Endothelial cell (in vitro differentiated cells): Measurements from ENCODE around the gene CADM2. TPM values are rescaled to one million over a fixed set of nuclear protein-coding genes. Genes with fewer than 3 reads are reported as not detected.

Source experiments
- DNase-seq: peaks from one replicate; pipeline ENCODE4 v3.0.0; 2021; ENCODE audit warnings: low spot score
- H3K27ac Mint-ChIP-seq: one replicate; pipeline ENCODE4 v1.8.0; 2021; ENCODE audit warnings: mixed read lengths, inconsistent platforms; ENCODE audit not compliant: unreplicated experiment
- H3K27me3 Mint-ChIP-seq: one replicate; pipeline ENCODE4 v1.8.0; 2021; ENCODE audit warnings: mild to moderate bottlenecking, moderate library complexity, mixed read lengths, inconsistent platforms; ENCODE audit not compliant: unreplicated experiment
- H3K36me3 Mint-ChIP-seq: one replicate; pipeline ENCODE4 v1.8.0; 2021; ENCODE audit warnings: mild to moderate bottlenecking, low read depth, mixed read lengths, inconsistent platforms; ENCODE audit not compliant: unreplicated experiment
- H3K4me1 Mint-ChIP-seq: one replicate; pipeline ENCODE4 v1.8.0; 2021; ENCODE audit warnings: mild to moderate bottlenecking, mixed read lengths, inconsistent platforms; ENCODE audit not compliant: unreplicated experiment
- H3K4me3 Mint-ChIP-seq: one replicate; pipeline ENCODE4 v1.8.0; 2021; ENCODE audit warnings: mild to moderate bottlenecking, mixed read lengths, inconsistent platforms; ENCODE audit not compliant: unreplicated experiment
- H3K9me3 Mint-ChIP-seq: one replicate; pipeline ENCODE4 v1.8.0; 2021; ENCODE audit warnings: mixed read lengths, inconsistent platforms; ENCODE audit not compliant: unreplicated experiment
- CTCF ChIP-seq: fragments of 200-600 bp; sonication (generic); IDR thresholded peaks from one replicate; pipeline ENCODE4 v1.5.0; 2021; ENCODE audit warnings: antibody characterized with exemption; ENCODE audit not compliant: unreplicated experiment
- total RNA-seq: library from RNA; stranded (reverse); fragmentation: NEBNext Ultra II Directional; extraction: Animal tissue kit (Norgen Biotek cat#: 25700); gene quantifications from one replicate; pipeline ENCODE4 v1.2.1, GENCODE V29; 2021; ENCODE audit not compliant: unreplicated experiment

The CADM2 gene
- total RNA-seq, 1 donor from 2014 or later = 0.97 TPM

GRCh38 chr3:84946240-84946639 lies 12.5 kb upstream of the CADM2 start:
- H3K27ac Mint-ChIP-seq = no peak overlapping the region
- DNase-seq = peak; percentile 8
- no peak overlapping the region for H3K4me3 Mint-ChIP-seq
- H3K36me3 Mint-ChIP-seq = no peaks in the 10 kb centered on the region
- no peak for TF ChIP-seq CTCF
- no peaks in the 10 kb centered on the region for H3K9me3 Mint-ChIP-seq
- no peaks in the 10 kb centered on the region for H3K4me1 Mint-ChIP-seq
- peaks cover 2% of the 10 kb centered on the region for H3K27me3 Mint-ChIP-seq

- TF ChIP-seq CTCF = no peak
- H3K27me3 Mint-ChIP-seq = peaks cover 13% of the 10 kb centered on the region
- H3K4me3 Mint-ChIP-seq = peak overlapping the region; percentile 91
- H3K27ac Mint-ChIP-seq = peak overlapping the region; percentile 15
- peaks cover 20% of the 10 kb centered on the region for H3K4me1 Mint-ChIP-seq
- no peaks in the 10 kb centered on the region for H3K36me3 Mint-ChIP-seq
- no peaks in the 10 kb centered on the region for H3K9me3 Mint-ChIP-seq
- DNase-seq = peak; percentile 8
Observed at GRCh38 chr3:84959470-84960271, 882 bp downstream of the CADM2 start.

- no peak for TF ChIP-seq CTCF
- peaks cover 20% of the 10 kb centered on the region for H3K4me1 Mint-ChIP-seq
- no peaks in the 10 kb centered on the region for H3K9me3 Mint-ChIP-seq
- peaks cover 13% of the 10 kb centered on the region for H3K27me3 Mint-ChIP-seq
- H3K4me3 Mint-ChIP-seq = peak overlapping the region; percentile 75
- H3K27ac Mint-ChIP-seq = no peak overlapping the region
- no peak for DNase-seq
- H3K36me3 Mint-ChIP-seq = no peaks in the 10 kb centered on the region
Observed at GRCh38 chr3:84960581-84960980, 1.8 kb downstream of the CADM2 start.

GRCh38 chr3:84961011-84961410 lies 2.2 kb downstream of the CADM2 start:
- TF ChIP-seq CTCF = no peak
- peaks cover 13% of the 10 kb centered on the region for H3K27me3 Mint-ChIP-seq
- H3K27ac Mint-ChIP-seq = no peak overlapping the region
- peak overlapping the region; percentile 75 for H3K4me3 Mint-ChIP-seq
- H3K36me3 Mint-ChIP-seq = no peaks in the 10 kb centered on the region
- H3K4me1 Mint-ChIP-seq = peaks cover 20% of the 10 kb centered on the region
- no peaks in the 10 kb centered on the region for H3K9me3 Mint-ChIP-seq
- no peak for DNase-seq

- H3K9me3 Mint-ChIP-seq = no peaks in the 10 kb centered on the region
- DNase-seq = peak; percentile 34
- H3K27ac Mint-ChIP-seq = no peak overlapping the region
- H3K36me3 Mint-ChIP-seq = no peaks in the 10 kb centered on the region
- peak overlapping the region; percentile 75 for H3K4me3 Mint-ChIP-seq
- peaks cover 13% of the 10 kb centered on the region for H3K27me3 Mint-ChIP-seq
- no peak for TF ChIP-seq CTCF
- H3K4me1 Mint-ChIP-seq = peaks cover 20% of the 10 kb centered on the region
Observed at GRCh38 chr3:84961521-84962255, 2.9 kb downstream of the CADM2 start.
